Measurements from ENCODE around the gene ZNF227. TPM values are rescaled to one million over a fixed set of nuclear protein-coding genes. Genes with fewer than 3 reads are reported as not detected.

The ZNF227 gene
- total and polyA plus RNA-seq, 9 donors, result 7.3 to 29.5 (median 24.2) TPM

DNA sequence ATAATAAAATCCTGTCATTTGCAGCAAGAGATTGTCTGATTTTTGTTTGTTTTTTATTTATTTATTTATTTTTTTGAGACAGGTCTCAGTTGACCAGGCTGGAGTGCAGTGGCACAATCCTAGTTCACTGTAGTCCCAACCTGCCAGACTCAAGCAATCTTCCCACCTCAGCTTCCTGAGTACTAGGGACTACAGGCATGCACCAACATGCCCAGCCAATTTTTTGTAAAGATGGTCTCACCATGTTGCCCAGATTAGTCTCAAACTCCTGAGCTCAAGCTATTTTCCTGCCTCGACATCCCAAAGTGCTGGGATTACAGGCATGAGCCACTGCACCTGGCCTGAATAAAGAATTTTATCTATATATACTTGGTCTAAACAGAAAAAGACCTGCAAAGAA is 65.0 kb downstream of the ZNF227 start:
- WGBS, 3 donors, result 91 to 94% (median 93%) methylated on average over 1 of the region's 1 CpG
- no peaks in the 10 kb centered on the region for H3K36me3 ChIP-seq
- no peak overlapping the region for H3K4me3 ChIP-seq

GRCh38 chr19:44278181-44278690 is 65.9 kb downstream of the ZNF227 start:
- peaks cover 0 to 26% of the 10 kb centered on the region in 2 donors for H3K9me3 ChIP-seq
- no peaks in the 10 kb centered on the region for H3K4me1 ChIP-seq (ENCODE audit: insufficient read depth)
- no peaks in the 10 kb centered on the region for H3K36me3 ChIP-seq
- H3K27ac ChIP-seq, result no peak overlapping the region
- WGBS, 3 donors, result 90 to 96% (median 96%) methylated on average over 4 of the region's 4 CpGs
- no peak for TF ChIP-seq EP300 (IDR thresholded peaks at IDR 0.05)
- no peak for TF ChIP-seq POLR2A (IDR thresholded peaks at IDR 0.05)
- TF ChIP-seq, protein P1, sequence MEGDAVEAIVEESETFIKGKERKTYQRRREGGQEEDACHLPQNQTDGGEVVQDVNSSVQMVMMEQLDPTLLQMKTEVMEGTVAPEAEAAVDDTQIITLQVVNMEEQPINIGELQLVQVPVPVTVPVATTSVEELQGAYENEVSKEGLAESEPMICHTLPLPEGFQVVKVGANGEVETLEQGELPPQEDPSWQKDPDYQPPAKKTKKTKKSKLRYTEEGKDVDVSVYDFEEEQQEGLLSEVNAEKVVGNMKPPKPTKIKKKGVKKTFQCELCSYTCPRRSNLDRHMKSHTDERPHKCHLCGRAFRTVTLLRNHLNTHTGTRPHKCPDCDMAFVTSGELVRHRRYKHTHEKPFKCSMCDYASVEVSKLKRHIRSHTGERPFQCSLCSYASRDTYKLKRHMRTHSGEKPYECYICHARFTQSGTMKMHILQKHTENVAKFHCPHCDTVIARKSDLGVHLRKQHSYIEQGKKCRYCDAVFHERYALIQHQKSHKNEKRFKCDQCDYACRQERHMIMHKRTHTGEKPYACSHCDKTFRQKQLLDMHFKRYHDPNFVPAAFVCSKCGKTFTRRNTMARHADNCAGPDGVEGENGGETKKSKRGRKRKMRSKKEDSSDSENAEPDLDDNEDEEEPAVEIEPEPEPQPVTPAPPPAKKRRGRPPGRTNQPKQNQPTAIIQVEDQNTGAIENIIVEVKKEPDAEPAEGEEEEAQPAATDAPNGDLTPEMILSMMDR (IDR thresholded peaks at IDR 0.05), result no peak
- intact Hi-C loops (cut with DNase I), result no loop called here
- DNase-seq, result no peak
- H3K4me3 ChIP-seq, result no peak overlapping the region
- no peaks in the 10 kb centered on the region for H3K27me3 ChIP-seq

More for the DNA sequence above, 65.0 kb downstream of the ZNF227 start:
- intact Hi-C loops (cut with DNase I), result no loop called here
- no peak for DNase-seq
- Histone ChIP-seq H3K4me1 (ENCODE audit: insufficient read depth) (no peaks in the 10 kb centered on the region), H3K27ac (no peak overlapping the region), H3K9me3 (peaks cover 0 to 24% of the 10 kb centered on the region in 2 donors), H3K27me3 (no peaks in the 10 kb centered on the region)
- TF ChIP-seq, protein P1 (IDR thresholded peaks at IDR 0.05), result no peak
- TF ChIP-seq POLR2A (IDR thresholded peaks at IDR 0.05) (no peak), EP300 (IDR thresholded peaks at IDR 0.05) (no peak)

DNA sequence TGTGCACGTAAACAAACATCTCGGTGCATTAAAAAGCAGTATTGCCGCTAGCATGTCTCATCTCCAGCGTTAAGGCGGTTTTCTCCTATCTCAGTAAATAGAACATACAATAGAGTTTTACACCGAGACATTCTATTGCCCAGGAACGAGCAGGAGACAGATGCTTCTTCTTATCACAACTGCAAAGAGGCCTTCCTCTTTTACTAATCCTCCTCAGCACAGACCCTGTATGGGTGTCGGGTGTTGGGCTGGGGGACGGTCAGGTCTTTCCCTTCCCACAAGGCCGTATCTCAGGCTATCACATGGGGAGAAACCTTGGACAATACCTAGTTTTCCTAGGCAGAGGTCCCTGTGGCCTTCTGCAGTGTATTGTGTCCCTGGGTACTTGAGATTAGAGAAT is 68.6 kb downstream of the ZNF227 start:
- WGBS, 3 donors, result 82 to 90% (median 84%) methylated on average over 10 of the region's 10 CpGs
- H3K4me1 ChIP-seq (ENCODE audit: insufficient read depth), result no peaks in the 10 kb centered on the region
- H3K27ac ChIP-seq, result no peak overlapping the region
- no peak for DNase-seq
- no peak overlapping the region for H3K4me3 ChIP-seq
- peaks cover 0 to 38% of the 10 kb centered on the region in 2 donors for H3K9me3 ChIP-seq
- no peaks in the 10 kb centered on the region for H3K27me3 ChIP-seq
- intact Hi-C loops (cut with DNase I), result no loop called here
- no peaks in the 10 kb centered on the region for H3K36me3 ChIP-seq
- TF ChIP-seq, protein P1 (IDR thresholded peaks at IDR 0.05), result no peak
- TF ChIP-seq EP300 (IDR thresholded peaks at IDR 0.05) (no peak), POLR2A (IDR thresholded peaks at IDR 0.05) (no peak)

GRCh38 chr19:44282846-44283245 is 70.5 kb downstream of the ZNF227 start:
- no peak for DNase-seq
- TF ChIP-seq POLR2A (IDR thresholded peaks at IDR 0.05) (no peak), EP300 (IDR thresholded peaks at IDR 0.05) (no peak)
- TF ChIP-seq, protein P1 (IDR thresholded peaks at IDR 0.05), result no peak
- WGBS, 3 donors, result 91 to 94% (median 91%) methylated on average over 3 of the region's 3 CpGs
- H3K27ac ChIP-seq, result no peak overlapping the region
- no peaks in the 10 kb centered on the region for H3K36me3 ChIP-seq
- peaks cover 0 to 39% of the 10 kb centered on the region in 2 donors for H3K9me3 ChIP-seq
- no peak overlapping the region for H3K4me3 ChIP-seq
- intact Hi-C loops (cut with DNase I), result no loop called here
- no peaks in the 10 kb centered on the region for H3K4me1 ChIP-seq (ENCODE audit: insufficient read depth)
- no peaks in the 10 kb centered on the region for H3K27me3 ChIP-seq
